ENCODE data around the gene JPH4.

JPH4 gene

GRCh38 chr14:23578560-23579310, at the start of gene JPH4:
Gene JPH4, minus strand, starts transcription at chr14:23578790. Its CDS starts 1,337 bp downstream, at chr14:23577453.
- no peak for DNase-seq (ENCODE audit: low spot score)

DNA sequence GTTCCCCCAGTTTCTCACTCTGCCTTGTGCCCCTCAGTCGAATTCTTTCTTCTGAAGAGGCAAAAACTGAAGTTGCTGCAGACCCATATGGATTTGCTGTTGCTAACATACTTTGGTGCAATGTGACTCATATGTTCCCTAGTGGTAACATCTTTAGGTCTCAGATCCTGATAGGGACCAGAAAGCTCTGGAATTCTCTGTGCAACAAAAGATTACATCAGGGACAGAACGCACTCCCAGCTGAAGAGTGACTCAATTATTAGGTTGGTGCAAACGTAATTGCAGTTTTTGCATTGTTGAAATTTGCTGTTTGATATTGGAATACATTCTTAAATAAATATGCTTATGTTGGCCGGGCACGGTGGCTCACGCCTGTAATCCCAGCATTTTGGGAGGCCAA, 49.4 kb upstream of the JPH4 start:
- no peak overlapping the region for H3K4me3 ChIP-seq

More at GRCh38 chr14:23578560-23579310, at the start of gene JPH4:
- H3K4me3 ChIP-seq: peak within 1 kb of the TSS; percentile 63
- TF ChIP-seq, protein P1, sequence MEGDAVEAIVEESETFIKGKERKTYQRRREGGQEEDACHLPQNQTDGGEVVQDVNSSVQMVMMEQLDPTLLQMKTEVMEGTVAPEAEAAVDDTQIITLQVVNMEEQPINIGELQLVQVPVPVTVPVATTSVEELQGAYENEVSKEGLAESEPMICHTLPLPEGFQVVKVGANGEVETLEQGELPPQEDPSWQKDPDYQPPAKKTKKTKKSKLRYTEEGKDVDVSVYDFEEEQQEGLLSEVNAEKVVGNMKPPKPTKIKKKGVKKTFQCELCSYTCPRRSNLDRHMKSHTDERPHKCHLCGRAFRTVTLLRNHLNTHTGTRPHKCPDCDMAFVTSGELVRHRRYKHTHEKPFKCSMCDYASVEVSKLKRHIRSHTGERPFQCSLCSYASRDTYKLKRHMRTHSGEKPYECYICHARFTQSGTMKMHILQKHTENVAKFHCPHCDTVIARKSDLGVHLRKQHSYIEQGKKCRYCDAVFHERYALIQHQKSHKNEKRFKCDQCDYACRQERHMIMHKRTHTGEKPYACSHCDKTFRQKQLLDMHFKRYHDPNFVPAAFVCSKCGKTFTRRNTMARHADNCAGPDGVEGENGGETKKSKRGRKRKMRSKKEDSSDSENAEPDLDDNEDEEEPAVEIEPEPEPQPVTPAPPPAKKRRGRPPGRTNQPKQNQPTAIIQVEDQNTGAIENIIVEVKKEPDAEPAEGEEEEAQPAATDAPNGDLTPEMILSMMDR (IDR thresholded peaks at IDR 0.05): no peak
- H3K27ac ChIP-seq: no peak within 1 kb of the TSS

GRCh38 chr14:23626946-23627345, 48.4 kb upstream of the JPH4 start:
- H3K27ac ChIP-seq: no peak overlapping the region
- DNase-seq (ENCODE audit: low spot score): peak; percentile 33
- no peak overlapping the region for H3K4me3 ChIP-seq
- TF ChIP-seq, protein P1 (IDR thresholded peaks at IDR 0.05): no peak

More for the DNA sequence above, 49.4 kb upstream of the JPH4 start:
- no peak overlapping the region for H3K27ac ChIP-seq
- TF ChIP-seq, protein P1 (IDR thresholded peaks at IDR 0.05): no peak
- DNase-seq (ENCODE audit: low spot score): no peak

GRCh38 chr14:23624830-23625404, 46.3 kb upstream of the JPH4 start:
- TF ChIP-seq, protein P1 (IDR thresholded peaks at IDR 0.05): no peak
- H3K27ac ChIP-seq: no peak overlapping the region
- DNase-seq (ENCODE audit: low spot score): no peak
- H3K4me3 ChIP-seq: no peak overlapping the region

DNA sequence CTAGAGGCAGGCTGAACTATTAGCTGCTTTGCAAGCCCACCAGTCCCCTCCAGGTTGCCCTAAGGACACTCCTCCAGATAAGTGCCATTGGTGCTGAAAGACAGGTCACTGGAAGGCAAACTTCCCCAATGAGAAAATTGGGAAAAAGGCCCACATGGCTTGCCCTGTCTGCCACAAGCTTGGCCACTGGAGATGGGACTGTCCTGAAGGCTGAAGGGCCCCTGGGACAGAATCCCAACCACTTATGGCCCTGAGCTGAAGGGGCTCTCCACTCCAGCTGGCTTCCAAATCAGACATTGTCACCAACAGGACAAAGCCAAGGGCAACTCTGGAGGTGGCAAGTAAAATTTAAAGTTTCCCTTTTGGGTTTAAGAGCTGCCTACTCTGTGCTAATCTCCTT, 45.4 kb upstream of the JPH4 start:
- Histone ChIP-seq H3K4me3 (no peak overlapping the region), H3K27ac (no peak overlapping the region)
- DNase-seq (ENCODE audit: low spot score): peak; percentile 28
- TF ChIP-seq, protein P1 (IDR thresholded peaks at IDR 0.05): no peak

DNA sequence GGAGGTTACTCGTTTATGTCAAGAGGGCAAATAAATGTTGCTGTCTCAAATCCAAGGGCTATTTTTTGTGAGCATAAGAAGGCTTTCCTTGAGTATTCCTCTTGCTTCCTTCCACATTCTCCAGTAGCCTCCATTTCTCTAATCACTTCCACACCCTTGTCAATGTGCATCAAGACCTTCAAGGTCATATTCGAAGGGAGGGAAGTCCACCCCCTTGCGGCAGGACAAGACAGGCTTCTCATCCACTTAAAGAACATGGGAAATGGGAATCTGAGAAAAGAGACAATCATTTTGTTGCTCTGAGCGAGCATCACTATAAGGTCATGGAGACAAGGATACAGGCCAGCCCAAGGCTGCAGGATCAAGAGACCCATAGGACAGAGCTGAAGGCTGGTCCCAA, 44.4 kb upstream of the JPH4 start:
- DNase-seq (ENCODE audit: low spot score): peak; percentile 21
- TF ChIP-seq, protein P1 (IDR thresholded peaks at IDR 0.05): no peak
- Histone ChIP-seq H3K27ac (no peak overlapping the region), H3K4me3 (no peak overlapping the region)
